GM19328 (cell line): ENCODE results near the gene TPK1.
"Not testable (repeated sequence)": the region's sequence is repeated elsewhere in the genome, so short reads cannot be mapped to it uniquely, and the experiment has no call there.

ENCODE experiments used
- ATAC-seq: cut with Tn5 transposase; IDR thresholded peaks from one replicate; pipeline ENCODE4 v1.9.1; 2021; ENCODE audit warnings: mild to moderate bottlenecking, moderate library complexity; ENCODE audit not compliant: unreplicated experiment

The TPK1 gene

DNA sequence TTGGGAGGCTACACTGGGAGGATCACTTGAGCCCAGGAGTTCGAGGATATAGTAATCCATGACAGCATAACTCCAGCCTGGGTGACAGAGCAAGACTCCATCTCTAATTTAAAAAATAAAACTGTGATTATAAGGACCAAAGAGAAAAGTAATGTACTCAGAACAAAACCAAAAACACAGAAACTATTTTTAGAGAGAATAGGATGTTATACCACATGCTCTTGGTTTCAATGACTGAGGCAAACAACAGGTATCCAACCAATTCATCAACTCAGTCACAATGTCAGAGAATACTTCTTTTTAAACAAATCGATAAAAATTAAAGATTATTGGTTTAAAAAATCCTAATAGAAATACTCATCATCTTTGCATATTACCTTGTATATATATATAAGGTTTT is 186.7 kb downstream of the TPK1 start:
- ATAC-seq, result no peak

- ATAC-seq, result no peak
Measured at GRCh38 chr7:144641389-144642044, 194.3 kb downstream of the TPK1 start.

DNA sequence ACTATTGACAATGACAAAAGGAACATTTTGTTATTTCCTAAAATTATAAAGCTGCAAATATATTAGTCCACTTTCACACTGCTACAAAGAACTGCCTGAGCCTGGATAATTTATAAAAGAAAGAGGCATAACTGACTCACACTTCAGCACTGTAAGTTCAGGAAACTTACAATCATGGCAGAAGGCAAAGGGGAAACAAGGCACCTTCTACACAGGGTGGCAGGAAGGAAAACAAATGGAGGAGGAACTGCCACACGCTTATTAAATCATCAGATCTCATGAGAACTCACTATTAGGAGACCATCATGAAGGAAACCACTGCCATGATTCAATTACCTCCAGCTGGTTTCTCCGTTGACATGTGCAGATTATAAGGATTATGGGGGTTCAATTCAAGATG is 203.1 kb downstream of the TPK1 start:
- ATAC-seq, result no peak

DNA sequence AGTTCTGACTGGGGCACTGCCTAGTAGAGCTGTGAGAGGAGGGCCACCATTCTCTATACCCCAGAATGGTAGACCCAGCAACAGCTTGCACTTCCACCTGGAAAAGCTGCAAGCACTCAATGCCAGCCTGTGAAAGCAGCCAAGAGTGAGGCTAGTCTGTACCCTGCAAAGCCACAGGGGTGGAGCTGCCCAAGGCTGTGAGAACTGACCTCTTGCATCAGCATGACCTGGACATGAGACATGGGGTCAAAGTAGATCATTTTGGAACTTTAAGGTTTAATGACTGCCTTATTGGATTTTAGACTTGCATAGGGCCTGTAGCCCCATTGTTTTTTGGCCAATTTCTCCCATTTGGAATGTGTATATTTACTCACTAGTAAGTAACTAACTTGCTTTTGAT is 206.3 kb downstream of the TPK1 start:
- no peak for ATAC-seq

GRCh38 chr7:144629011-144629410 is 206.8 kb downstream of the TPK1 start:
- no peak for ATAC-seq

- no peak for ATAC-seq
Measured at GRCh38 chr7:144628176-144628575, 207.7 kb downstream of the TPK1 start.

DNA sequence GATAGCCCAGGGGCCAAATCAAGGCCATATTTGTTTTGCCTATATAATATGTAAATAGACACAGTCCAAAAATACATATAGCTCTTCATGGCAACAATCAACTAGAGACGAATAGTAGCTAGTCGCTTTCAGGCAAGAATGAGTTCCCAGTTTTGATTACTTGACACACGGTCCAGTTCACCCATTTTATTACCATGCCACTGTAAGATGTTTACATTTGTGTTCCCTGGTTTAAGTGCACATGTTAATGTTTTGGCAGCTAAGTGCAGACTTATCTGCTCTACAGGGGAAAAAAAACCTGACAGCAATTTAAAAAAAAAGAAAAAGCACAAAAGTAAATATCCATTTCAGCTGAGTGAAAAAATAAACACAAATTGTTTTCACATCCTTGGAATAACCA is 213.1 kb downstream of the TPK1 start:
- ATAC-seq, result no peak

DNA sequence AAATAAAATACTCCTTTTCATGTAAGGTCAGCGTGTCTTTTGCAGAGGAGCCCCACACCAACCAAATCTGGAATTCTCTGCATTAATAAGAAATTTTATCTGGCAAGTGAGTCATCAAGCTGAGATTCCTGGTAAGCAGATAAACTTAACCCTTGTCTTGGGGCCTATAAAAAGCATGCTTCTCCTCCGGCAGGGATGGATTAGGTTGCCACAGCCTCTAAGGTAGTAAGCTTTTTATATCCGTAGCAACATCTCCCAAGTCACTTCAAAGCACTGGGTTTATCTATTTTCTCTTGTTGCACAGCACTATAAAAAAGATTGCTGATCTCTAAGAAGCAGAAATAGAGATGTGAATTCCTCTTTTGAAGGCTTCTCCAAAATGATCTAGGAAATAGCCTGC is 229.6 kb downstream of the TPK1 start:
- ATAC-seq, result no peak

DNA sequence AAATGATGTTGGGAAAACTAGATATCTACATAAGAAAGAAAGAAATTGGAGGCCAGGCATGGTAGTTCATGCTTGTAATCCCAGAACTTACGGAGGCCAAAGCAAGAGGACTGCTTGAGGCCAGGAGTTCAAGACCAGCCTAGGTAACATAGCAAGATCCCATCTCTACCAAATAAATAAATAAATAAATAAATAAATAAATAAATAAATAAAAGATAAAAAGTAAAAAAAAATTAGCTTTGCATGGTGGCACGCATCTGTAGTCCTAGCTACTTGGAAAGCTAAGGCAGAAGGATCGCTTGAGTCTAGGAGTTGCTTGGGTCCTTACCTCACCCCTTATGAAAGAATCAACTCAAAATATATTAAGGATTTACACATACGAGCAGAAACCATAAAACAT is 238.9 kb downstream of the TPK1 start:
- no peak for ATAC-seq

DNA sequence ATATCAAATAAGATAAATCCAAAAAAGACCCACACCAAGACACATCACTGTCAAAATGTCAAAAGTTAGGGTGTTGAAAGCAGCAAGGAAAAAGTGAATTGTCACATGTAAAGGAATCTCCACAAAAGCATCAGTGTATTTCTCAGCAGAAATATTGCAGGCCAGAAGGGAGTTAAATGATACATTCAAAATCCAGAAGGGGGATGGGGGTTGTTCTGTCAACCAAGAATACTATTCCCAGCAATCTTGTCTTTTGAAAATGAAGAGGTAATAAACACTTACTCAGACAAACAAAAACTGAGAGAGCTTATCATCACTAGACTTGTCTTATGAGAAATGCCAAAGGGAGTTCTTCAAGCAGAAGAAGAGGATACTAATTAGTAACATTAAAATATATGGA is 241.3 kb downstream of the TPK1 start:
- no peak for ATAC-seq

- no peak for ATAC-seq
Measured at GRCh38 chr7:144588559-144589051, 247.2 kb downstream of the TPK1 start.

- ATAC-seq, result no peak
Measured at GRCh38 chr7:144587701-144588100, 248.2 kb downstream of the TPK1 start.

DNA sequence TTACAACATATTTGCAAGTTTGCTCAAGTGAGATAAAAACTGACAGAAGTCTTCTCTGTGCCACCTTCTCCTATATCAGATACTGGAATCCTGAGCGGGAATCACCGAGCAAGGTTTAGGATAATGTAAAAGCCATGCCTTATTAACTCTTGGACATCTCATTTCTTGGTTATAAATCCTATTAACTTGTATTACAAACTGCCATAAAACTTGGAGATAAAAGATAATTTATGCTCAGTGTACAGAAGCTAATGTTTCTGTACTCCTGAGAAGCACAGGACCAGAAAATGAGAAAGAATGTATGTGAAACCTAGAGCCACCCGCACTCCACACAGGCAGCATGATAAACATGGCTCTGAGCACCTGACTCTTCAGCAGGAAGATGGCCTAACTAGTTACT is 251.1 kb downstream of the TPK1 start:
- ATAC-seq, result no peak

- no peak for ATAC-seq
Measured at GRCh38 chr7:144579687-144580086, 256.2 kb downstream of the TPK1 start.

DNA sequence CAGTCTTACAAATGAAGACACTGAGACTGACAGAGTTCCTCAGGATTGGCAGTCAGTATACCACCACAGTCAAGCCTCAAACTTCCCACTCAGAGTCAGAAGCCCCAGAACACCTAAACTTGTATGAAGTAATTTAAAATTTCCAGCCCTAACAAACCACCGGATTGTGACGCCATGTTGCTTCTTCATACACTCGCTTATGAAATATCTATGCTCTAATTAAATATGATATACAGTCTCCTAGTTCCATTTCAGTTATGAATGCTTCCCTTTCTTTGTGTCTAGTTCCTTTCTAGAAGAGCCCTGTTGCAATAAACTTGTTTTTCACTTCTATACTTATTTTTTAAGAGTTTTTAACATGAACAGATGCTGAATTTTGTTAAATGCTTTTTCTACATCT is 260.4 kb downstream of the TPK1 start:
- no peak for ATAC-seq

DNA sequence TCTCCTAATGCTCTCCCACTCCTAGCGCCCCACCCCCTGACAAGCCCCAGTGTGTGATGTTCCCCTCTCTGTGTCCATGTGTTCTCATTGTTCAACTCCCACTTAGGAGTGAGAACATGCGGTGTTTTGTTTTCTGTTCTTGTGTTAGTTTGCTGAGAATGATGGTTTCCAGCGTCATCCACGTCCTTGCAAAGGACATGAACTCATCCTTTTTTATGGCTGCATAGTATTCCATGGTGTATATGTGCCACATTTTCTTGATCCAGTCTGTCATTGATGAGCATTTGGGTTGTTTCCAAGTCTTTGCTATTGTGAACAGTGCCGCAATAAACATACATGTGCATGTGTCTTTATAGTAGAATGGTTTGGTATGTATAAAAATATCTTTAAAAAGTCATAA is 261.1 kb downstream of the TPK1 start:
- not testable (repeated sequence) for ATAC-seq

DNA sequence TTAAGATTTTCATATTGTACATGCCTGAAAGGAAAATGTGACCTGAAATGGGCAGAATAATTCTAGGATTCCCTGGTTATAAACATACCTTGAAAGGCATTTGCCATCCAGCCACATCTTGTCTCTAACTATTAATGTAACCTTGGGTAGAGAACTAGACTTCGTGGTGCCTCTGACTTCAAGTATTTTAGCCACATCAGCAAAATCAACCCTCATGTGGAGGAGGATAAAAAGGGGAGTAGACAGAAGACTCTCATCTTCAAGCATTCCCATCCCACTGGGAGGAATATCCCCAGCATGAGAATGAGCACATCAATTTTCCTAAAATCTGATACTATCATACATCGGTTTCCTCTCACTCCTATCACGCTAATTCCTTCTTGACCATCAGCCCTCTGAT is 267.6 kb downstream of the TPK1 start:
- ATAC-seq, result no peak

DNA sequence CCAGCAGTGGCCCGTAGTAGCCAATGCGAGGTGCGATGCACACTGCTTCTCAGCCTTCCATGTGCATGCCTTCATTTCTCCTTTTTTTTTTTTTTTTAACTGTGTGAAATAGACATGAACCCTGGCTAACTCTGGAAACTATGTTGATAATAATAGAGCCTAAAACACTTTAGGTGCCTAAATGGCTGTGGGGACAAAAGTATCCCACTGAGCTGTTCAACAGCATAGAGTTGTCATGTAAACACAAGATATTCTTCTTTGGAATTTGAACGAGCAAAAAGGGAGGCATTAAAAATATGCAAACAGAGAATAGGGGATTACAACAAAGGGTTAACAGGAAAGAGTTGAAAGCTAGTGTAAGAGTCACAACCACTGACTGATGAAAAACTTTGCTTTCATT is 270.3 kb downstream of the TPK1 start:
- ATAC-seq, result no peak

DNA sequence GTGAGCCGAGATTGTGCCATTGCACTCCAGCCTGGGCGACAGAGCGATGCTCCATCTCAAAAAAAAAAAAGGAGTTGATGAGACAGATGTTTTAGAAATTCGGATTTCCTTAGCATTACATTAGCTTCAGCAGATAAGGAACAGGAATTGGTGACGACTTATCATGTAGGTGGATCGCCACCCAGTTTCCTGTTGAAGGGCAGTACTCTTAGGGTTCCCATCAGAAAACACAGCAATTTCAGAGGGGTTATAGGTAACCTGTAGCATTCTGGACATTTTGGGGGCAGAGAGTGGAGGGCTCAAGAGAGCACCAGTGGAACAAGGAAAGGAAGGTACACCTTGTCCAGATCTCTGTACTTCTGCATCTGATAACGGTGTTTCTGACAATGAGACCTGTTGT is 286.0 kb downstream of the TPK1 start:
- no peak for ATAC-seq

DNA sequence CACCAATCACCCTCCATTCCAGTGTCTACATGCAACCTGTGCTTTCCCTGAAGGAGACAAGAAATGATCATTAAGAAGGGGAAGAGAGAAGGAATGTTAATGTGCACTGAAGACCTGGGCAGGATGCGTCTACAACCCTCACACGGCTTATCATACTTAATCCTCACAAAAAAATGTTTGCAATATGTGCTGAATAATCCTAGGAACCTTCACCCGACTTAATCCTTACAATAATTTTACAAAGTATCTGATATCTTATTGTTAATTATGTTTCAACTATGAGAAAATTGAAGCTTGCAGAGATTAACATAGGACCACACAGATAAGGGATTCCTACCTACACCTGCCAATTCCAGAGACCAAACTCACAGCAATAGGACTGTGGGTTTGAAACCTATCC is 287.3 kb downstream of the TPK1 start:
- ATAC-seq, result no peak

GRCh38 chr7:144547888-144548287 is 288.0 kb downstream of the TPK1 start:
- ATAC-seq, result no peak

- no peak for ATAC-seq
Measured at GRCh38 chr7:144546782-144547181, 289.1 kb downstream of the TPK1 start.

DNA sequence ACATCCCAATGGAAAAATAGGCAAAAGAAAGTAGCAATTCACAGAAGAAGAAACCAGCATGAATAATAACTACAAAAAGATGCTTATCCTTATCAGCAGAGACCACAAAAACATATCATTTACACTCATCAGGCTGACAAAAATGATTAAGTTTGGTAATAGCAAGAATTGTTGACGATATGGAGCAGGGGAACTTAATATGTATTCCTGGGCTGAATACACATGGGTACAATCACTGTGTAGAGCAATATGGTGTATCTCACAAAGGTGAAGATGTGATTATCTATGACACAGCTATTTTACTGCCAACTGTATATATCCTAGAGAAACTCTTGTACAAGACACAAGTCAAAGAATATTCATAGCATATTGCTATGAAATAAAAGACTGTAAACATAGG is 290.5 kb downstream of the TPK1 start:
- no peak for ATAC-seq
